SK-N-MC (cell line): ENCODE measurements around the gene CAPN11.

Experiments used
- EZH2 ChIP-seq: fragments of 200-600 bp; sonication (generic); IDR thresholded peaks from one replicate; pipeline ENCODE4 v1.6.1; 2017; ENCODE audit warnings: antibody characterized with exemption
- FOXP2 ChIP-seq: optimal IDR thresholded peaks from 2 replicates; pipeline ENCODE3; 2011; ENCODE audit warnings: mild to moderate bottlenecking, moderate library complexity; ENCODE audit not compliant: insufficient read depth; ENCODE audit errors: extremely low read length, control extremely low read depth

DNA sequence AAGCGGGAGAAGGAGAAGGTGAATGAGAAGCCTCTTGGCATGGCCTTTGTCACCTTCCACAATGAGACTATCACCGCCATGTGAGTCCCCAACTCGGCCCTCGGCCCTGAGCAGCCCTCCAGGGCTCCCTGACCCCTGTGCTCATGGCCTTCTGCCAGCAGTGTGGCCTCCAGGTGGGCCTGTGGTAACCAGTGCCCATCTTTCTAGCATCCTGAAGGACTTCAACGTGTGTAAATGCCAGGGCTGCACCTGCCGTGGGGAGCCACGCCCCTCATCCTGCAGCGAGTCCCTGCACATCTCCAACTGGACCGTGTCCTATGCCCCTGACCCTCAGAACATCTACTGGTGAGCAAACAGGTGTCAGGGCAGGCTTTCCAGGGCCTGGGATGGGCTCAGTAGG, 10.3 kb upstream of the CAPN11 start:
- TF ChIP-seq EZH2 (no peak), FOXP2 (no peak)
